Natural killer cell (primary cell): ENCODE measurements around the gene FRMPD2. TPM values are rescaled to one million over a fixed set of nuclear protein-coding genes. Genes with fewer than 3 reads are reported as not detected.

Experiments used
- ATAC-seq, 3 donors: fragments of 150-1000 bp in 2 of 3; fragments of 200-7000 bp in 1 of 3; cut with Tn5 transposase; 1 replicate in 1 of 3; 2 replicates in 2 of 3; pipeline ENCODE4 v1.10.0; 2021; ENCODE audit warnings: mild to moderate bottlenecking in 2 of 3, moderate library complexity in 2 of 3
- DNase-seq, 2 donors: peaks; one replicate each; pipeline versions ENCODE4 v3.0.0 to v3.0.0-alpha.2; 2013 to 2021; ENCODE audit warnings: mixed read lengths in 1 of 2
- H3K27ac ChIP-seq: one replicate; pipeline ENCODE4 v1.5.1; 2013; ENCODE audit warnings: mild to moderate bottlenecking, low read length
- H3K27me3 ChIP-seq: one replicate; pipeline ENCODE4 v1.6.1; 2013; ENCODE audit warnings: low read length; ENCODE audit not compliant: control insufficient read depth, insufficient read depth
- H3K36me3 ChIP-seq: one replicate; pipeline ENCODE4 v1.6.1; 2013; ENCODE audit warnings: low read length; ENCODE audit not compliant: control insufficient read depth, insufficient read depth
- H3K4me1 ChIP-seq: one replicate; pipeline ENCODE4 v1.6.1; 2013; ENCODE audit warnings: low read length; ENCODE audit not compliant: control insufficient read depth, insufficient read depth
- H3K4me3 ChIP-seq: one replicate; pipeline ENCODE4 v1.5.1; 2013; ENCODE audit warnings: low read length
- H3K9me3 ChIP-seq: one replicate; pipeline ENCODE4 v1.6.1; 2013; ENCODE audit warnings: low read length; ENCODE audit not compliant: control insufficient read depth, insufficient read depth
- H3K27ac Mint-ChIP-seq, 2 donors: one replicate each; pipeline ENCODE4 v1.8.0; 2022; ENCODE audit warnings: mild to moderate bottlenecking in 2 of 2, mixed read lengths in 2 of 2, moderate library complexity in 1 of 2
- H3K27me3 Mint-ChIP-seq, 2 donors: one replicate each; pipeline ENCODE4 v1.8.0; 2022; ENCODE audit warnings: low read depth in 2 of 2, mixed read lengths in 2 of 2
- H3K36me3 Mint-ChIP-seq: one replicate; pipeline ENCODE4 v1.8.0; 2022; ENCODE audit warnings: mixed read lengths
- H3K4me1 Mint-ChIP-seq, 2 donors: one replicate each; pipeline ENCODE4 v1.8.0; 2022; ENCODE audit warnings: mixed read lengths in 2 of 2
- H3K4me3 Mint-ChIP-seq: one replicate; pipeline ENCODE4 v1.8.0; 2022; ENCODE audit warnings: mild to moderate bottlenecking, moderate library complexity, mixed read lengths
- H3K9me3 Mint-ChIP-seq, 2 donors: one replicate each; pipeline ENCODE4 v1.8.0; 2022; ENCODE audit warnings: mixed read lengths in 2 of 2
- WGBS: methylation state at CpG from one replicate; pipeline ENCODE4 v1.1.7; 2013; ENCODE audit warnings: missing lambda C conversion rate; ENCODE audit not compliant: insufficient coverage; 5-methylcytosine and 5-hydroxymethylcytosine counted together
- intact Hi-C: fragments of 100-400 bp; cut with micrococcal nuclease; formaldehyde crosslinking; loops from one replicate; pipeline ENCODE4 v1.14.2; 2022
- total RNA-seq, 4 donors: library from RNA; stranded (reverse); fragments of 120-200 nt in 1 of 4; gene quantifications; one replicate each; pipeline versions ENCODE4 v1.2.3 to v1.2.4, GENCODE V29; 2013 to 2022
- TF ChIP-seq, protein P1 (sequence below): fragments of 200-600 bp; IDR thresholded peaks from one replicate; pipeline ENCODE4 v1.8.0; 2022; ENCODE audit warnings: antibody characterized with exemption

Gene FRMPD2
- total RNA-seq, 3 donors from 2014 or later (not counting 1 experiment from before 2014, with no cell fraction given): 0.20 TPM; not detected in 2

DNA sequence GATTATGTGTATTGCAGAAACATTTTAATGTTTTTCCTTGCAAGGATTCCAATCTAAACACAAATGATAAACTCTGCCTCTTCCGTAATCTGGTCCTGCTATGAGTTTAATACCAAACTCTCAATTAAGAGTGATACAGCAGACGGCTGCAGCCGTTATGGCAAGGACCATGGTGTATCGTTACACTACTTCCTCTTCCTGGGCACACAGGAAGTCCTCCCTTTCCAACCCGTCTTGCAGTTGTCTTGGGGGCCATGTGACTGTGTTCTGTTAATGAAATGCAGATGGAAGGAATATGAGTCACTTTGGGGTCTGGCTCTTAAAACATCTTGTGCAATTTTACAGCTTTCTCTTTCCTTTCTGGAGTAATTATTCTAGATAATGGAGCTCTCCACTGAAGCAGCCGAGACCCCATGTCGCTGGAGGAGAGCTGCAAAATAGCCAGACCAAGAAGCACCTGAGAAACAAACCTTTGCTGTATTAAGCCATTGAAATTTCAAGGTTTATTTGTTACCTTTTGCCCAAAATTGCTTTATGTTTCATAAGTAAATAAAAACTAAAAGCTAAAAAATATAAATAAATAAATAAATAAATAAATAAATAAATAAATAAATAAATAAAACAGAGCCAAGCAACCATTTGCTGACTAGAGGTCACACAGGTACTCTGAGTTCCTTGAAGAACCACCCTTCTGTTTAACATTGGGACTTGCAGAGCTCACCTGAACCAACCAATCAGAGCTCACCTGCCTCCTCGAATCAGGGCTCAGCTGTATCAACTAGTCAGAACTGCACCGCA is 74.7 kb downstream of the FRMPD2 start:
- Histone ChIP-seq H3K27me3 (no peaks in the 10 kb centered on the region), H3K9me3 (no peaks in the 10 kb centered on the region), H3K36me3 (no peaks in the 10 kb centered on the region), H3K4me3 (no peak overlapping the region), H3K27ac (no peak overlapping the region), H3K4me1 (no peaks in the 10 kb centered on the region)
- H3K4me1 Mint-ChIP-seq: peaks cover 0 to 5% of the 10 kb centered on the region in 2 donors
- 79% methylated on average over 7 of the region's 9 CpGs for WGBS
- TF ChIP-seq, protein P1, sequence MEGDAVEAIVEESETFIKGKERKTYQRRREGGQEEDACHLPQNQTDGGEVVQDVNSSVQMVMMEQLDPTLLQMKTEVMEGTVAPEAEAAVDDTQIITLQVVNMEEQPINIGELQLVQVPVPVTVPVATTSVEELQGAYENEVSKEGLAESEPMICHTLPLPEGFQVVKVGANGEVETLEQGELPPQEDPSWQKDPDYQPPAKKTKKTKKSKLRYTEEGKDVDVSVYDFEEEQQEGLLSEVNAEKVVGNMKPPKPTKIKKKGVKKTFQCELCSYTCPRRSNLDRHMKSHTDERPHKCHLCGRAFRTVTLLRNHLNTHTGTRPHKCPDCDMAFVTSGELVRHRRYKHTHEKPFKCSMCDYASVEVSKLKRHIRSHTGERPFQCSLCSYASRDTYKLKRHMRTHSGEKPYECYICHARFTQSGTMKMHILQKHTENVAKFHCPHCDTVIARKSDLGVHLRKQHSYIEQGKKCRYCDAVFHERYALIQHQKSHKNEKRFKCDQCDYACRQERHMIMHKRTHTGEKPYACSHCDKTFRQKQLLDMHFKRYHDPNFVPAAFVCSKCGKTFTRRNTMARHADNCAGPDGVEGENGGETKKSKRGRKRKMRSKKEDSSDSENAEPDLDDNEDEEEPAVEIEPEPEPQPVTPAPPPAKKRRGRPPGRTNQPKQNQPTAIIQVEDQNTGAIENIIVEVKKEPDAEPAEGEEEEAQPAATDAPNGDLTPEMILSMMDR: no peak
- DNase-seq (no peak), ATAC-seq (no peak)
- H3K27me3 Mint-ChIP-seq: peaks cover 0 to 8% of the 10 kb centered on the region in 2 donors
- intact Hi-C loops: no loop called here
- H3K27ac Mint-ChIP-seq: no peak overlapping the region
- no peaks in the 10 kb centered on the region for H3K9me3 Mint-ChIP-seq
- H3K36me3 Mint-ChIP-seq: no peaks in the 10 kb centered on the region
- H3K4me3 Mint-ChIP-seq: no peak overlapping the region

DNA sequence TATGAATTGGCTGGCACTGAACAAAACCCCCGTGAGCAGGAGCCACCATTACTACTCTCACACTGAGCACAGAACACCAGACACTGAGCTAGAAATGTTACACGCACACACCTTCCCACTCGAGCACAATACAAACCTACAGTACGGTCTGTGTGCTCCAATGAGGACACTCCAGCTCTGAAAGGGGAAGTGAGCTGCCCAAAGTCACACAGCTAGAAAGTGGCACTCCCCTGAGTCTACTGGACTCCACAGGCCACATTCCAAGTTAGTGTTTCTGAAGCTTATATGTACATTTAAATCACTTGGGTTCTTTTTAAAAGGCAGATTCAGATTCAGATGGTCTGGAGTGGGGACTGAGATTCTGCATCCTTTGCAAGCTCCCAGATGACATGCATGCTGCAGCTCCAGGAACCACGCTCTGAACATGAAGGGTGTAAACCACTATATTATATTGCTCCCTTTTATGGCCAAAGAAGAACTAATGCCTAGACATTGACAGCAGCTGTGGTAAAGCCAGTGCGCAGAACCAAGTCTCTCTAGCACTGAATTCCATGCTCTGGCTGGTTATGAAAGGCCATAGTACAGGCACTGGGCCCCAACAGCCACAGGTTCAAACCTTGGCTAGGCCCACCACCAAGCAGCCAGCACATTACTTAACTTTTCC is 77.1 kb downstream of the FRMPD2 start:
- Histone ChIP-seq H3K27me3 (no peaks in the 10 kb centered on the region), H3K4me3 (no peak overlapping the region), H3K27ac (no peak overlapping the region), H3K4me1 (no peaks in the 10 kb centered on the region), H3K36me3 (no peaks in the 10 kb centered on the region), H3K9me3 (no peaks in the 10 kb centered on the region)
- Mint-ChIP-seq H3K36me3 (no peaks in the 10 kb centered on the region), H3K4me1 (peaks cover 0 to 5% of the 10 kb centered on the region in 2 donors), H3K27ac (no peak overlapping the region), H3K4me3 (no peak overlapping the region), H3K27me3 (peaks cover 0 to 12% of the 10 kb centered on the region in 2 donors), H3K9me3 (no peaks in the 10 kb centered on the region)
- TF ChIP-seq, protein P1: no peak
- intact Hi-C loops: no loop called here
- ATAC-seq: no peak
- WGBS: 78% methylated on average over 6 of the region's 6 CpGs
- DNase-seq: no peak

DNA sequence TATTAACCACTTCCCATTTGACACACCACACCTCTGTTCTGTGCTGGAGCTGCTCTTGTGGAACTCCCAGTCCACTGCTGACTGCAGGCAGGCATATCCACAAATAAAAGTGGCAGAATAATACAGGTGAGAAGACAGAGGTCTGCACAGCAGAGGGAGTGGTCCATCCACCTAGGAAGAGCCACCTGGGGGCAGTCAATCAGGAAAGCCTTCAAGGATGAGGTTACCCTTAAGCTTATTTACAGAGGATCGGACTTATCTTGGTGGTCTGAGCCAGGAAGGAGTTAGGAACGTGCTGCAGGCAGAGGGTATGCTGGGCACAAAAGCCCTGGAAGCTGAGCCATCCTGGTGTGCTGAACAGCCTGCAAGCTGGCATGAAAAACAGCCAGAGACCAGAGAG is 78.7 kb downstream of the FRMPD2 start:
- ATAC-seq: no peak
- peaks cover 0 to 5% of the 10 kb centered on the region in 2 donors for H3K4me1 Mint-ChIP-seq
- Histone ChIP-seq H3K27me3 (no peaks in the 10 kb centered on the region), H3K27ac (no peak overlapping the region), H3K9me3 (no peaks in the 10 kb centered on the region), H3K4me1 (no peaks in the 10 kb centered on the region), H3K36me3 (no peaks in the 10 kb centered on the region), H3K4me3 (no peak overlapping the region)
- 83% methylated on average over 2 of the region's 2 CpGs for WGBS
- peaks cover 0 to 11% of the 10 kb centered on the region in 2 donors for H3K27me3 Mint-ChIP-seq
- DNase-seq: no peak
- H3K9me3 Mint-ChIP-seq: no peaks in the 10 kb centered on the region
- TF ChIP-seq, protein P1: no peak
- no peak overlapping the region for H3K4me3 Mint-ChIP-seq
- intact Hi-C loops: no loop called here
- no peak overlapping the region for H3K27ac Mint-ChIP-seq
- no peaks in the 10 kb centered on the region for H3K36me3 Mint-ChIP-seq
